ENCODE measurements around the gene HPSE. TPM values are rescaled to one million over a fixed set of nuclear protein-coding genes. Genes with fewer than 3 reads are reported as not detected.

Gene HPSE
- total and polyA plus RNA-seq, 9 donors: 0.18 to 1.1 (median 0.55) TPM

DNA sequence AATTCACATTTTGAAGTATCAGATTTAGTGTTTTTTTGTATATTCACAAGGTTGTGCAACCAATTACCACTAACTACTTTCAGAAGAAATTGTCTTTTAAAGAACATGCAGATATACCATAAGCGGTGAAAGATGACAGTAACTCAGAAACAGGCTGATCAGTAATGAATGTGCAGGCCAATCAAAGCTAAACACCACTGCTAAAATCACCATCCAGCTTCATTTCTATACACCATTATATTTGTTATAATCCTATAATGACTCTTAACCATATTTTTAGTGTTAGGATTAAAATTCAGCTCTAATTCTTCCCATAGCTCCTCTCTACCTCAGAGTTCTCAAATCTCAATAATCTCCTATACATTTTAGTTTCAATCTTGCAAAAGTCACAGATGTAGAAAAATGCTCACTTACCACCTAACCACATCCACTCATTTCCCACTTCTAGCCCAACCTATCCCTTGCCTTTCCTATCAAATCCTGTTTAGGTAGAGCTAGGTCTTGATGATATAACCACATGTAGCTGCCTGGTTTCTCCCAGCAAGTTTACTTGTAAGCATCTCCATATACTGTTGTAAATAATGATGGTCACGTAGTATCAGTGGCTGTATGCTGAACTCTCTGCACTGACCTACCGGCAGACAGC lies 66.7 kb downstream of the HPSE start:
- H3K27ac ChIP-seq (ENCODE audit: low read length): no peak overlapping the region
- H3K36me3 ChIP-seq (ENCODE audit: control insufficient read depth, insufficient read depth, low read length): peaks cover 16% of the 10 kb centered on the region
- no peaks in the 10 kb centered on the region for H3K27me3 ChIP-seq (ENCODE audit: control insufficient read depth, insufficient read depth, low read length)
- H3K4me1 ChIP-seq (ENCODE audit: control insufficient read depth, insufficient read depth, low read length): no peaks in the 10 kb centered on the region
- no peak for DNase-seq
- H3K4me3 ChIP-seq (ENCODE audit: low read length): no peak overlapping the region
- no CpG with 5 or more reads among the region's 3 CpGs for WGBS (ENCODE audit: insufficient coverage)
- no peaks in the 10 kb centered on the region for H3K9me3 ChIP-seq (replicated peaks; ENCODE audit: control insufficient read depth, low read depth, low read length)

GRCh38 chr4:83267121-83267829 lies 67.4 kb downstream of the HPSE start:
- 86% methylated on average over 1 of the region's 7 CpGs for WGBS (ENCODE audit: insufficient coverage)
- H3K9me3 ChIP-seq (replicated peaks; ENCODE audit: control insufficient read depth, low read depth, low read length): no peaks in the 10 kb centered on the region
- H3K4me3 ChIP-seq (ENCODE audit: low read length): no peak overlapping the region
- DNase-seq: no peak
- H3K4me1 ChIP-seq (ENCODE audit: control insufficient read depth, insufficient read depth, low read length): no peaks in the 10 kb centered on the region
- H3K36me3 ChIP-seq (ENCODE audit: control insufficient read depth, insufficient read depth, low read length): peaks cover 16% of the 10 kb centered on the region
- no peaks in the 10 kb centered on the region for H3K27me3 ChIP-seq (ENCODE audit: control insufficient read depth, insufficient read depth, low read length)
- H3K27ac ChIP-seq (ENCODE audit: low read length): no peak overlapping the region

- peaks cover 16% of the 10 kb centered on the region for H3K36me3 ChIP-seq (ENCODE audit: control insufficient read depth, insufficient read depth, low read length)
- WGBS (ENCODE audit: insufficient coverage): no CpG with 5 or more reads among the region's 1 CpG
- H3K4me3 ChIP-seq (ENCODE audit: low read length): no peak overlapping the region
- H3K27me3 ChIP-seq (ENCODE audit: control insufficient read depth, insufficient read depth, low read length): no peaks in the 10 kb centered on the region
- H3K9me3 ChIP-seq (replicated peaks; ENCODE audit: control insufficient read depth, low read depth, low read length): no peaks in the 10 kb centered on the region
- no peaks in the 10 kb centered on the region for H3K4me1 ChIP-seq (ENCODE audit: control insufficient read depth, insufficient read depth, low read length)
- H3K27ac ChIP-seq (ENCODE audit: low read length): no peak overlapping the region
- no peak for DNase-seq
These were observed 68.0 kb downstream of the HPSE start for GRCh38 chr4:83266689-83267088.

GRCh38 chr4:83263106-83263505 lies 71.5 kb downstream of the HPSE start:
- WGBS (ENCODE audit: insufficient coverage): 64% methylated on average over 1 of the region's 1 CpG
- H3K9me3 ChIP-seq (replicated peaks; ENCODE audit: control insufficient read depth, low read depth, low read length): no peaks in the 10 kb centered on the region
- peaks cover 2% of the 10 kb centered on the region for H3K4me1 ChIP-seq (ENCODE audit: control insufficient read depth, insufficient read depth, low read length)
- H3K4me3 ChIP-seq (ENCODE audit: low read length): no peak overlapping the region
- peaks cover 10% of the 10 kb centered on the region for H3K36me3 ChIP-seq (ENCODE audit: control insufficient read depth, insufficient read depth, low read length)
- no peak for DNase-seq
- no peak overlapping the region for H3K27ac ChIP-seq (ENCODE audit: low read length)
- no peaks in the 10 kb centered on the region for H3K27me3 ChIP-seq (ENCODE audit: control insufficient read depth, insufficient read depth, low read length)

DNA sequence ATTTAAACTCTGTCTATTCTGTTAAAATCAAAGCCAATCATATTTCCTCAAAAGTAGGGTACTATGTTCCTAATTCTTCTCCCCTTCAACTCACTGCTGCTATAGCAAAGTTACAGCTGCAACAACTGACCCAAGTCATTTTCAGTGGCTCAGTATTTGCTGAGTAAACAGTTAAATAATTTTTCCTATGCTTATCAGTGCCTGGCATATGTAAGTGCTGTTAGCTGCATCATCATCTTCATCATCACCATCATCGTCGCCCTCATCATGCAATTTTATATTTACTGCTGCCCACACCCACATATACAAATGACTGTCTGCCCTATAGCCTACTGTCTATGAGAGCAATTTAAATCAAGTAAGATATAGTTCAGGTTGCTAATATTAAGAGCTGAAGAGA lies 72.0 kb downstream of the HPSE start:
- no peaks in the 10 kb centered on the region for H3K9me3 ChIP-seq (replicated peaks; ENCODE audit: control insufficient read depth, low read depth, low read length)
- no peak for DNase-seq
- no peak overlapping the region for H3K4me3 ChIP-seq (ENCODE audit: low read length)
- H3K36me3 ChIP-seq (ENCODE audit: control insufficient read depth, insufficient read depth, low read length): peaks cover 10% of the 10 kb centered on the region
- H3K4me1 ChIP-seq (ENCODE audit: control insufficient read depth, insufficient read depth, low read length): peaks cover 2% of the 10 kb centered on the region
- no CpG with 5 or more reads among the region's 2 CpGs for WGBS (ENCODE audit: insufficient coverage)
- H3K27ac ChIP-seq (ENCODE audit: low read length): no peak overlapping the region
- no peaks in the 10 kb centered on the region for H3K27me3 ChIP-seq (ENCODE audit: control insufficient read depth, insufficient read depth, low read length)

GRCh38 chr4:83261307-83261706 lies 73.3 kb downstream of the HPSE start:
- H3K9me3 ChIP-seq (replicated peaks; ENCODE audit: control insufficient read depth, low read depth, low read length): no peaks in the 10 kb centered on the region

DNA sequence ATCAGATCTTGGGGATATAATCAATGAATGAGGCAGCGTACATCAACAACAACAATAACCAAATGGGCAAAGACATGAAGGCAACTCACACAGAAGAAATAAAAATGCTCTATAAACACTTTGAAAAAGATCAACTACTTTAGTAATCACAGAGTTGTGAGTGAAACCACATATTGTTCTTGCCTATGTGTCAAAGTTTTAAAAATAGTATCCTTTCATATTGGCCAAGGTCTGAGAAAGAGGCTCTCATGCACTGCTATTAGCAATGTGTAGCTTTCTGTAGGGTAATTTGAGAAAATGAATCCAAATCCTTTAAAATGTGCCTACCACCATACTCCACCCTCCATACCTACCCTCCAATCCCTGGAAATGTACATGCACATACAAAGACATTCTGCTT lies 75.1 kb downstream of the HPSE start:
- no peak overlapping the region for H3K27ac ChIP-seq (ENCODE audit: low read length)
- H3K27me3 ChIP-seq (ENCODE audit: control insufficient read depth, insufficient read depth, low read length): no peaks in the 10 kb centered on the region
- H3K36me3 ChIP-seq (ENCODE audit: control insufficient read depth, insufficient read depth, low read length): peaks cover 5% of the 10 kb centered on the region
- peaks cover 2% of the 10 kb centered on the region for H3K4me1 ChIP-seq (ENCODE audit: control insufficient read depth, insufficient read depth, low read length)
- DNase-seq: no peak
- no CpG with 5 or more reads among the region's 1 CpG for WGBS (ENCODE audit: insufficient coverage)
- no peak overlapping the region for H3K4me3 ChIP-seq (ENCODE audit: low read length)
- H3K9me3 ChIP-seq (replicated peaks; ENCODE audit: control insufficient read depth, low read depth, low read length): no peaks in the 10 kb centered on the region

More at GRCh38 chr4:83261307-83261706, 73.3 kb downstream of the HPSE start:
- no peak for DNase-seq
- Histone ChIP-seq H3K4me1 (ENCODE audit: control insufficient read depth, insufficient read depth, low read length) (peaks cover 2% of the 10 kb centered on the region), H3K27me3 (ENCODE audit: control insufficient read depth, insufficient read depth, low read length) (no peaks in the 10 kb centered on the region), H3K36me3 (ENCODE audit: control insufficient read depth, insufficient read depth, low read length) (peaks cover 10% of the 10 kb centered on the region), H3K4me3 (ENCODE audit: low read length) (no peak overlapping the region), H3K27ac (ENCODE audit: low read length) (no peak overlapping the region)
- 86% methylated on average over 3 of the region's 5 CpGs for WGBS (ENCODE audit: insufficient coverage)

GRCh38 chr4:83258461-83258860 lies 76.2 kb downstream of the HPSE start:
- H3K4me3 ChIP-seq (ENCODE audit: low read length): no peak overlapping the region
- H3K27me3 ChIP-seq (ENCODE audit: control insufficient read depth, insufficient read depth, low read length): no peaks in the 10 kb centered on the region

DNA sequence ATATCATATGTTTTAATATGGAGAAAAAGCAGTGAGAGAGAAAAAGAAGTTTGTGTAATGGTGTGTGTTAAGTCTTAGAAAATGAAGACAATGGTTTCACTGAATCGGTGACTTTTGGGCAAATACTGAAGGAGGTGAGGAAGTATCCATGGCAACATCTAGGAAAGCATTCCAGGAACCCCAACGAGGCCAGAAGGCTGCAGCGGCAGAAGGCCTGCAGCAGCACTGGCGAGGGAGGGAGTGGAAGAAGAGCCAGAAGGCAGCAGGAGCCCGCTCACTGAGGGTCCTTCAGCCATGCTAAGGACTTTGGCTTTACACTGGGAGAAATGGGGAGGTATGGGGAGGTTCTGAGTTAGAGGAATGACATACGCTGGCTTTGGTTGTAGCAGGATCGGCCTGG lies 76.8 kb downstream of the HPSE start:
- WGBS (ENCODE audit: insufficient coverage): 76% methylated on average over 7 of the region's 7 CpGs
- no peak for DNase-seq
- H3K4me3 ChIP-seq (ENCODE audit: low read length): no peak overlapping the region
- H3K27ac ChIP-seq (ENCODE audit: low read length): no peak overlapping the region
- H3K27me3 ChIP-seq (ENCODE audit: control insufficient read depth, insufficient read depth, low read length): no peaks in the 10 kb centered on the region
- H3K36me3 ChIP-seq (ENCODE audit: control insufficient read depth, insufficient read depth, low read length): peaks cover 3% of the 10 kb centered on the region
- peaks cover 2% of the 10 kb centered on the region for H3K4me1 ChIP-seq (ENCODE audit: control insufficient read depth, insufficient read depth, low read length)
- H3K9me3 ChIP-seq (replicated peaks; ENCODE audit: control insufficient read depth, low read depth, low read length): no peaks in the 10 kb centered on the region

More at GRCh38 chr4:83258461-83258860, 76.2 kb downstream of the HPSE start:
- Histone ChIP-seq H3K36me3 (ENCODE audit: control insufficient read depth, insufficient read depth, low read length) (peaks cover 5% of the 10 kb centered on the region), H3K9me3 (replicated peaks; ENCODE audit: control insufficient read depth, low read depth, low read length) (no peaks in the 10 kb centered on the region), H3K27ac (ENCODE audit: low read length) (no peak overlapping the region), H3K4me1 (ENCODE audit: control insufficient read depth, insufficient read depth, low read length) (peaks cover 2% of the 10 kb centered on the region)
- no peak for DNase-seq

DNA sequence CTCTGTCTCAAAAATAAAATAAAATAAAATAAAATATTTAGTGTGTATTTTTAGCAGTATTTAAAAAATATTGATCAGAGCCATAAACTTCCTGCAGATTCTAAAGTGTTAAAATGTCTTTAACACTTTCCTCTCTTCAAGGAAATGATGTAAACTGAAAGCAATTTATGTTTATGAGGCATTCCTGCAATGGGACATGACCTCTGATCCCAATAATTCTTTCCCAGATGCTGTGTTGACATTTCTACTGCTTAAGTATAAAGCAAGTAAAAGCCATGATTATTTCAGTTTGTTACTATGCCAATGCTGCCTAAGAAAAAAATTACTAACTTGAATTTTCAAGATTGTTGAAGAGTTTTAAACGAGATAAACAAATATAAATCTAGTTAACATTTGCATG lies 79.1 kb downstream of the HPSE start:
- H3K27ac ChIP-seq (ENCODE audit: low read length): no peak overlapping the region
- H3K4me1 ChIP-seq (ENCODE audit: control insufficient read depth, insufficient read depth, low read length): peaks cover 2% of the 10 kb centered on the region
- no peaks in the 10 kb centered on the region for H3K36me3 ChIP-seq (ENCODE audit: control insufficient read depth, insufficient read depth, low read length)
- peak; percentile 43 for DNase-seq
- H3K27me3 ChIP-seq (ENCODE audit: control insufficient read depth, insufficient read depth, low read length): no peaks in the 10 kb centered on the region
- no CpG with 5 or more reads among the region's 1 CpG for WGBS (ENCODE audit: insufficient coverage)
- no peak overlapping the region for H3K4me3 ChIP-seq (ENCODE audit: low read length)
- no peaks in the 10 kb centered on the region for H3K9me3 ChIP-seq (replicated peaks; ENCODE audit: control insufficient read depth, low read depth, low read length)

All from muscle of leg (tissue), 11 donors.